HG03469 (cell line): ENCODE results near the gene LAMTOR4.
"Not testable (repeated sequence)": the region's sequence is repeated elsewhere in the genome, so short reads cannot be mapped to it uniquely, and the experiment has no call there.

ENCODE experiments used
- ATAC-seq: cut with Tn5 transposase; IDR thresholded peaks from one replicate; pipeline ENCODE4 v1.9.1; 2021; ENCODE audit warnings: mild to moderate bottlenecking, moderate library complexity, moderate number of reproducible peaks; ENCODE audit not compliant: unreplicated experiment

The LAMTOR4 gene

DNA sequence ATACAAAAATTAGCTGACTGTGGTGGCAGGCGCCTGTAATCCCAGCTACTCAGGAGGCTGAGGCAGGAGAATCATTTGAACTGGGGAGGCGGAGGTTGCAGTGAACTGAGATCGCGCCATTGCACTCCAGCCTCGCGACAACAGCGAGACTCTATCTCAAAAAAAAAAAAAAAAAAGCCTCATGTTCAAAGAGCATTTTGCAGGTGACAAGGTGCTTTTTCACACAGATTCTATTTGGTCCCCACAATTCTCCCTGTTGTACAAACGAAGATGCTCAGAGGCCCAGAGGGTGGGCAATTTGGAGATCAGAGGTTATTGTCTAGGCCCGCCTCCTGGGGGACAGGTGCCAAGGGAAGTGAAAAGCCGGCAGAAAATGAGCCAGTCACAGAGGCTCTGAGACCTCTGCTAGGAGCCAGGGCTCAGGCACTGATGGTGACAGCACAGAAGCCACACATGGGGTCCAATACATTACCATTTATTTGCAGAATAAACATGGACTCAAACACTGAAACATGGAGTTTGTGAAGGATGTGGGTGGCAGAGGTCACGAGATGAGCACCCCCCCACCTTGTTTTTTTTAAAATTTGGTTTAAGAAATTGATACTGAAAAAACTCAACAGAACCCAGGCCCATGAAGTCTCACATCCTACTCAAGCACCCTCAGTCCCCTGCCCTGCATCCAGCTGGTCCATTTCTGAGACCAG lies 20.6 kb downstream of the LAMTOR4 start:
- no peak for ATAC-seq

GRCh38 chr7:100170101-100170897 lies 21.6 kb downstream of the LAMTOR4 start:
- ATAC-seq: no peak

- ATAC-seq: no peak
Observed at GRCh38 chr7:100171087-100171681, 22.5 kb downstream of the LAMTOR4 start.

DNA sequence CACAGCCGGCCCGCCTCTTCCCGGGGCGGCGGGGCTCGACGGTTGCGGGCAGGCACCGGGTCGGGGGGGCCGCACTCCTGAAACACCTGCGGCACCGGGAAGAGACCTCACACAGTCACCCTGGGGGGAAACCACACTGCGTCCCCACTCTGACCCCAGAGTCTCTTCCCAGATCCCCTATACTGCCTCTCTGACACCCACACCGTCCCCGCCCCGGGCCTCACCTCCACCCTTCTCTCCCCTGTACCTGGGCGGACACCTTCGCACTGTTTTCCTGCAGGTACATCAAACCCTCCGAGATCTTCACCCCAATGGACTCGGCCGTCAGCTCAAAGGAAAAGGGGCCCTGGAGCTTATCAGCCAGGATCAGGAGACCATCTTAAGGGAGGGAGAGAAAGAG lies 23.1 kb downstream of the LAMTOR4 start:
- ATAC-seq: no peak

GRCh38 chr7:100173806-100174495 lies 25.2 kb downstream of the LAMTOR4 start:
- no peak for ATAC-seq

- no peak for ATAC-seq
Observed at GRCh38 chr7:100174582-100174981, 25.9 kb downstream of the LAMTOR4 start.

- ATAC-seq: no peak
Observed at GRCh38 chr7:100175296-100175935, 26.7 kb downstream of the LAMTOR4 start.

- no peak for ATAC-seq
Observed at GRCh38 chr7:100176096-100177044, 27.7 kb downstream of the LAMTOR4 start.

GRCh38 chr7:100177045-100178001 lies 28.6 kb downstream of the LAMTOR4 start, which contains the start of the genes GPC2 and STAG3:
Gene GPC2, minus strand, starts transcription at chr7:100177381. Its CDS starts 182 bp downstream, at chr7:100177199.
Gene STAG3, plus strand, starts transcription at chr7:100177918. Its CDS starts 2,639 bp downstream, at chr7:100180557.
- ATAC-seq: peak; percentile 62

- ATAC-seq: not testable (repeated sequence)
Observed at GRCh38 chr7:100180084-100180483, 31.4 kb downstream of the LAMTOR4 start.

DNA sequence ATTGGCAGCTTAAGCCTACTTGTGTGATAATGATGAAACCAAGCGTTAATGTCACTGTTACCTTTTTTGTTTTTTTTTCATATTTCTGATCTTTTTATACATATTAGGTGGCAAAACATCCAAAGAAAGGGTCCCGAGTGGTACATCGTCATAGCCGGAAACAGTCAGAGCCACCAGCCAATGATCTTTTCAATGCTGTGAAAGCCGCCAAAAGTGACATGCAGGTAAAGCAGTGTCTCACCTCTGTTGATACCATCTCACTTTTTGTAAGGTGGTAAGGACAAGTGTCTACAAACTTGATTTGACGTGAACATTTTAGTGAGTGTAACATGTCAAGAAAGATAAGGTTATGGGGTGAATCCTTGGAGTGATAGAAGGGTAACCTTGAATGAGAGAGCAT lies 33.9 kb downstream of the LAMTOR4 start:
- ATAC-seq: not testable (repeated sequence)

DNA sequence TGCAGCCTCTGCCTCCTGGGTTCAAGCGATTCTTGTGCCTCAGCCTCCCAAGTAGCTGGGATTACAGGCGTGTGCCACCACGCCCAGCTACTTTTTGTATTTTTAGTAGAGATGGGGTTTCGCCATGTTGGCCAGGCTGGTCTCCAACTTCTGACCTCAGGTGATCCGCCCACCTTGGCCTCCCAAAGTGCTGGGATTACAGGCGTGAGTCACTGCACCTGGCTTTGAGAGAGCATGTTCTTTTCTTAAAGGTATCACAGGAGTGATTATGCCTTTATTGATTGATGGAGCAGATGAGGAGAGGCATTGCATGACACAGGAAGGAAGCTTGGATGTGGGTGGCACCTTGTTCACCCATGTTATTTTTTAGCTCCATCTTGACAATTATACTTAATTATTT lies 34.4 kb downstream of the LAMTOR4 start:
- not testable (repeated sequence) for ATAC-seq

DNA sequence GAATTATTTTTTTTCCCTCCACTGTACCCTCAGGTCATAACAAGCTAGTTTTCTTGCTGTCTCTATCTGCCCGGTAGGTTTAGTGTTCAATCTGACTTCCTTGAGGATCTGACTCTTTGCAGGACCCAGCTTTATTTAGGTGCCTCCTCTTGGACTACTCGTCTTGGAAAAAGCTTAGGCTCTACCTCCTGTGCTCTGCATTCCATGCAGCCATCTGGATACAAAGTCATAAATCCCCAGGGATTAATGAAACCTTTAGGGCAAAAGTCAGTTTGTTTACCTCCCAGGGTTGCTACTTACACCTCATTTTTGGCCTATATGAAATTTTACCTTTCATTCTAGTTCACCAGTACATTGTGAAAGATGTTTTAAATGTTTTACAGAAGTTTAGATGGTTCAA lies 37.0 kb downstream of the LAMTOR4 start:
- no peak for ATAC-seq

DNA sequence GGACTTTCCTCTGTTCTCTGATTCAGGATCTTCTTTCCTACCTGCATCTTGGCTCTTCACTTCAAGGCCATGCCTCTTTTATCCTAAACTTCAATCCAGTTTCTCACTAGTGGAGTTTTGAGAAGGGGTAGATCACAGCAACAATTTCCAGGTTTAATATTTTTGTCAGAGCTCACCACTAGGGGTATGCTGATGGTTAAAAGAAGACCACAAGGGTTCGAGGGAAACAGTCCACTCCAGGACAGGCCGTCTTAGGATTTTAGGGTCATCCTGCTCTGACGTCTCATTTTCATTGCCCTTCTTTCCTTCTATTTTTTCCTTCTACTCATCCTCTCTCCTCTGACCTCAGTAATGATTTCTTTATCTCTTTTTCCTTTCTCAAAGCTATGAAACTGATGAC lies 40.3 kb downstream of the LAMTOR4 start:
- no peak for ATAC-seq

- ATAC-seq: no peak
Observed at GRCh38 chr7:100190048-100190711, 41.5 kb downstream of the LAMTOR4 start.

DNA sequence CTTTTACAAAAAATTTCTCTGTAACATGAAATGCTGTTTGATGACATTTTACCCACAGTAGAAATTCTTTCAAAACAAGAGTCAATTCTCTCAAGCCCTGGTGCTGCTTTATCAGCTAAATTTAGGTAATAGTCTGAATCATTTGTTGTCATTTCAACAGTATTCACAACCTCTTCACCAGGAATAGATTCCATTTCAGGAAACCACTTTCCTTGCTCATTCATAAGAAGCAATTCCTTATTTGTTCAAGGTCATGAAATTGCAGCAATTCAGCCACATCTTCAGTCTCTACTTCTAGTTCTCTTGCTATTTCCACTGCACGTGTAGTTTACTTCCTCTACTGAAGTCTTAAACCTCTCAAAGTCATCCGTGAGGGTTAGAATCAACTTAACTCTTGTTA lies 43.1 kb downstream of the LAMTOR4 start:
- ATAC-seq: no peak

- ATAC-seq: not testable (repeated sequence)
Observed at GRCh38 chr7:100192281-100192862, 43.7 kb downstream of the LAMTOR4 start.
